GM12801 (cell line): Measurements from ENCODE around the gene TESK2.

ENCODE experiments used
- TF ChIP-seq, protein P1 (sequence below): IDR thresholded peaks from one replicate; pipeline ENCODE4 v1.5.1; 2011; ENCODE audit warnings: control low read depth; ENCODE audit not compliant: insufficient read length; ENCODE audit errors: extremely low read depth

Gene TESK2

DNA sequence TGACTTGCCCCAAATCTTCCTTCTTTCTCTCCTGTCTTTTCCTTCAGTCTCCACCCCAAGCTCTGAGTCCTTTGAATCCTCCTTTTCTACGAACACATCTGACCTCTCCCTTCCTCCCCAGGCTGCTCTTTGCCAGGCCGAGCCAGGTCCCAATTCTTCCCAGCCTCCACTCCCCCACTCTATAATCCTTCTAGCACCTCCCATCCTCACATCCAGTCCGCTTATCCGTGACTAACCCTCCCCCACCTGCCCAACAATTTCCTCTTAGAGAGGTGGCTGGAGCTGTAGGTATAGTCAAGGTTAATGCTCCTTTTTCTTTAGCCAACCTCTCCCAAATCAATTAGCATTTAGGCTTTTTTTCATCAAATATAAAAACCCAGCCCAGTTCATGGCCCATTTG lies 173.8 kb downstream of the TESK2 start:
- TF ChIP-seq, protein P1, sequence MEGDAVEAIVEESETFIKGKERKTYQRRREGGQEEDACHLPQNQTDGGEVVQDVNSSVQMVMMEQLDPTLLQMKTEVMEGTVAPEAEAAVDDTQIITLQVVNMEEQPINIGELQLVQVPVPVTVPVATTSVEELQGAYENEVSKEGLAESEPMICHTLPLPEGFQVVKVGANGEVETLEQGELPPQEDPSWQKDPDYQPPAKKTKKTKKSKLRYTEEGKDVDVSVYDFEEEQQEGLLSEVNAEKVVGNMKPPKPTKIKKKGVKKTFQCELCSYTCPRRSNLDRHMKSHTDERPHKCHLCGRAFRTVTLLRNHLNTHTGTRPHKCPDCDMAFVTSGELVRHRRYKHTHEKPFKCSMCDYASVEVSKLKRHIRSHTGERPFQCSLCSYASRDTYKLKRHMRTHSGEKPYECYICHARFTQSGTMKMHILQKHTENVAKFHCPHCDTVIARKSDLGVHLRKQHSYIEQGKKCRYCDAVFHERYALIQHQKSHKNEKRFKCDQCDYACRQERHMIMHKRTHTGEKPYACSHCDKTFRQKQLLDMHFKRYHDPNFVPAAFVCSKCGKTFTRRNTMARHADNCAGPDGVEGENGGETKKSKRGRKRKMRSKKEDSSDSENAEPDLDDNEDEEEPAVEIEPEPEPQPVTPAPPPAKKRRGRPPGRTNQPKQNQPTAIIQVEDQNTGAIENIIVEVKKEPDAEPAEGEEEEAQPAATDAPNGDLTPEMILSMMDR = no peak

DNA sequence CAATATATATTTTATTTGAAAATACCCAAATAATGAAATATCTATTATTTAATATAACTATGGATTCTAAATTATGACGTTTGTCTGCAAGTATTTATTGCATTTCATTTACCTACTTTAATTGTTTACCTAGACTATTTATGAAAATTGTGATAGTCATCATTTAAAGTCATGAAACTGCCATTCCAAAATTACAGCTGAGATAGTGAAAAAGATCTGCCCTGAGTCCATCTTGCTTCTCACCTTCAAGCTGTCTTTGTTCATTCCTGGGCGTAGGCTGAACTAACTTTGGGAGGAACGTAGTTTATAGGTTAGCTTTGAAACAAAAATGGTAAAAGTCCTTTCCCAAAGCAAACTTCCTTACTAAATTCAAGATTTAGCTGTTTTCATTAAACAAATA lies 176.7 kb downstream of the TESK2 start:
- TF ChIP-seq, protein P1 = no peak

DNA sequence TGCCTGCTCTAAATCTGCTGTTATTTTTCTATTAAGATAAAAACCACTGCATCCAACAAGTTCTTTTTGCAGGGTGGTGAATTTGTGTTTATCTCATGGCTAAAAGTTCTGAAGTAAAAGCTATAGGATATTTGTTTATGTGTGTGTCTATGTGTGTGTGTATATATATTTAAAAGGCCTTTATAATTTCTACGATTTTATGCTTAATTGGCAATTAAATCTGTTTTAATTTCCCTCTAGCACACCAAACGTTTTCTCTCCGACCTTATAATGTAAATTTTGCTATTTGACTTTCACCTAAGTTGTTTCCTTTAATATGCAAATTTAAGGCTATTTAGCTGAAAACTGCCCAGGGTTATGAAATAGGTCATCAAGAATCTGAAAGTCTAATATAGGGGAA lies 184.1 kb downstream of the TESK2 start:
- TF ChIP-seq, protein P1 = no peak

DNA sequence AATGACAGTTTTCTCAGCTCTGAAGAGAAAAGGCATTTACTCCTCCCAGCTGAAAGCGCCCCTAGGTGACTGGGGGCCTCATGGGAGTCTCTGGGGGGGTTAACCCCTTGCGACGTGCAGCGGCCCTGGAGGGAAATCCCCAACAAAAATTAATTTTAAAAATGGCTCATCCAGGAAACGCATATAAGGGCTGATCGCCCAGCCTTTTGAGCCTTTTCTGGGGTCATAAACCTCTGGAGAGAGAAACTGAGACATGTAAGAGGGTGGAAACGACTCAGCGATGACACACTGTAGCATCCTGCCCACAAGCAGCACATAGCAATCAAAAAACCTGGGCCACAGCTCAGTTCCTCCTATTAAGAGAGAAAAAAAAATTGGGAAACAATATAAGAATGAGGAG lies 184.6 kb downstream of the TESK2 start:
- TF ChIP-seq, protein P1 = no peak

DNA sequence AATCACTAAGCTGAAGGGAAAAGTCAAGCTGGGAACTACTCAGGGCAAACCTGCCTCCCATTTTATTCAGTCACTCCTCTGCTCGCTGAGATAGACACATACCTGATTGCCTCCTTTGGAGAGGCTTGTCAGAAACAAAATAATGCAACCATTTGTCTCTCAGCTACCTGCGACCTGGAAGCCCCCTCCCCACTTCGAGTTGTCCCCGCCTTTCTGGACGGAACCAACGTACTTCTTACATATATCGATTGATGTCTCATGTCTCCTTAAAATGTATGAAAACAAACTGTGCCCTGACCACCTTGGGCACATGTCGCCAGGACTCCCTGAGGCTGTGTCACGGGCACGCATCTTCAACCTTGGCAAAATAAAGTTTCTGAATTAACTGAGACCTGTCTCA lies 185.7 kb downstream of the TESK2 start:
- TF ChIP-seq, protein P1 = no peak

DNA sequence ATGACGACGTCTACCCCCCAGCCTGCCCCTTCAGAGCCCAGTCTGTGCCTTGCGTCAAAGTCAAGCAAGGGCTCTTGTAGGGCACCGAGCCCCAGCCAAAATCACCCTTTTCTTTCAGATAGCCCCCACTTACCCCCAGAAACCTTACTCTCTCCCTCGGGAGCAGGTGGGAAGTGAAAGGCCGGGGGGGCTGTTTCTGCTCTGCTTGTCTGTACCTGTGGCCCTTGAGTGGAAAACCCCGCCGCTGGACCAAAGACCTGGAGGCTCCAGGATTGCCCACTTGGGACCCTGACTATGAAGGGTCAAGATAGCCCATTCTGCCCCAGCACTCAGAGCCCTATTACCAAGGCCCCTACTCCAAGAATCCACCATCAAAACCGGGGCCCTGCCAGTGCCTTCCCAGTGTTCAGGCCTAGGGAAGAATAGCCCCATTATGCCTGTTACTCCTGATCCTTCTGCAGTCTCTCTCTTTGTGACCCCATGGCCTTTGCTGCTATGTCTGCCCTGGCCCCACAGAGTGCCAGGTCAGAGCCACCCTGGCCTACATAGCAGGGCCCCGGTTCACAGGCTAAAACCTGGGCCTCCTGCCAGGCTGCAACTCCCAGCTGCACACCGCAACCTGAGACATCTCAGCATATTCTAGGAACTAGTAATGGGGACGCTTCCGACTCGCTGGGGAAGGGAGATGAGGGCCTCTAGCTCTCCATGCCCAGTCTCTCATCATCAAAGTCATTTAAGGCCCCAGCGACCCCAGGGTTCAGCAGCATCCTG lies 186.5 kb downstream of the TESK2 start:
- TF ChIP-seq, protein P1 = no peak

DNA sequence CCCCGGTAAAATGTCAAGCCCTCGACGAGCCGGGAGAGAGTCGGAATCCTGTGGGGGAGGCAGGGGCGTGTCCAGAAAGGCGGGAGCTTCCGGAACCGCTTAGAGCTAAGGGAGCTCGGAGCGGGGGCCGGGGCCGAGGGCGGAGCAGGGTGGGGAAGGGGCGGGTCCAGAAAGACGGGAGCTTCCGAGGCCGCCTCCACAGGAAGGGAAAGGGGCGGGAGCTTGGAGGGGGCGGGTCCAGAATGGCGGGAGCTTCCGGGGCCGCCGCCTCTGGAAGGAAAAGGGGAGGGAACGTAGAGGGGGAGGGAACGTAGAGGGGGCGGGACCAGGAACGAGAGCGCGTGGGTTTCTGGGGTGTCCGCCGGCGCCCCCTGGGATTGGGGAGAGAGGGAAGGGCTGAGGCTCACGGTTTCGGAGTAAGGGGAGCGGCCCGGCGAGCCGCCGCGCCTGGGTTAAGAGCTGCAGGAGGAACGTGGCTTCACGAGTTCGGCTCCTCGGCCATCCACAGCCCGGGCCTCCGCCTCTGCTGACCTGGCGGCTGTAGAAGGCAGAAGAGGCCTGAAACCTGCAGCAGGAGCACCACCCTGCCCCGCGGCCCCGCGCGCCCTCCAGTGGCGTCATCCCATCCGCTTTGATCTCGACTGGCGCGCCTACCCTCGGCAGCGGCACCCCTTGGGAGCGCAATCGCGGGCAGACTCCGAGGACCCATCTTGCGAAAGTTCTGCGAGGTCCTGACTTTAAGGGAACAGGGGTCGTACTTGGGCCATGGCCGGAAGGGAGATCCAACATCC lies 187.2 kb downstream of the TESK2 start:
- TF ChIP-seq, protein P1 = no peak
